Measurements from ENCODE around the gene ADAM8.
A peak's percentile ranks its signal among the peaks of the same experiment; 100 is the strongest.

The ADAM8 gene

GRCh38 chr10:133249975-133250754 is 26.5 kb downstream of the ADAM8 start:
- Mint-ChIP-seq H3K27me3 (ENCODE audit: low read depth) (peaks cover 4% of the 10 kb centered on the region), H3K4me1 (ENCODE audit: low read depth) (peaks cover 3% of the 10 kb centered on the region), H3K9me3 (no peaks in the 10 kb centered on the region), H3K4me3 (no peak overlapping the region), H3K36me3 (ENCODE audit: low read depth) (no peaks in the 10 kb centered on the region), H3K27ac (peak overlapping the region; percentile 1)
- no peak for DNase-seq (ENCODE audit: low spot score)

GRCh38 chr10:133249094-133249780 is 27.4 kb downstream of the ADAM8 start:
- no peak overlapping the region for H3K4me3 Mint-ChIP-seq
- peaks cover 4% of the 10 kb centered on the region for H3K27me3 Mint-ChIP-seq (ENCODE audit: low read depth)
- DNase-seq (ENCODE audit: low spot score) = no peak
- H3K4me1 Mint-ChIP-seq (ENCODE audit: low read depth) = peaks cover 3% of the 10 kb centered on the region
- H3K9me3 Mint-ChIP-seq = no peaks in the 10 kb centered on the region
- H3K27ac Mint-ChIP-seq = no peak overlapping the region
- H3K36me3 Mint-ChIP-seq (ENCODE audit: low read depth) = no peaks in the 10 kb centered on the region

- H3K4me3 Mint-ChIP-seq = no peak overlapping the region
- no peaks in the 10 kb centered on the region for H3K9me3 Mint-ChIP-seq
- no peak overlapping the region for H3K27ac Mint-ChIP-seq
- DNase-seq (ENCODE audit: low spot score) = no peak
- H3K27me3 Mint-ChIP-seq (ENCODE audit: low read depth) = peaks cover 4% of the 10 kb centered on the region
- no peaks in the 10 kb centered on the region for H3K36me3 Mint-ChIP-seq (ENCODE audit: low read depth)
- peaks cover 3% of the 10 kb centered on the region for H3K4me1 Mint-ChIP-seq (ENCODE audit: low read depth)
These were observed 28.3 kb downstream of the ADAM8 start for GRCh38 chr10:133248334-133248715.

GRCh38 chr10:133247681-133248333 is 28.9 kb downstream of the ADAM8 start:
- no peaks in the 10 kb centered on the region for H3K36me3 Mint-ChIP-seq (ENCODE audit: low read depth)
- no peaks in the 10 kb centered on the region for H3K9me3 Mint-ChIP-seq

GRCh38 chr10:133246236-133246626 is 30.4 kb downstream of the ADAM8 start:
- H3K4me1 Mint-ChIP-seq (ENCODE audit: low read depth) = peaks cover 11% of the 10 kb centered on the region
- no peak overlapping the region for H3K4me3 Mint-ChIP-seq
- no peak for DNase-seq (ENCODE audit: low spot score)
- H3K27ac Mint-ChIP-seq = no peak overlapping the region
- no peaks in the 10 kb centered on the region for H3K9me3 Mint-ChIP-seq
- H3K27me3 Mint-ChIP-seq (ENCODE audit: low read depth) = peaks cover 18% of the 10 kb centered on the region
- H3K36me3 Mint-ChIP-seq (ENCODE audit: low read depth) = no peaks in the 10 kb centered on the region

More at GRCh38 chr10:133247681-133248333, 28.9 kb downstream of the ADAM8 start:
- Mint-ChIP-seq H3K27me3 (ENCODE audit: low read depth) (peaks cover 8% of the 10 kb centered on the region), H3K27ac (no peak overlapping the region), H3K4me3 (no peak overlapping the region), H3K4me1 (ENCODE audit: low read depth) (peaks cover 3% of the 10 kb centered on the region)
- no peak for DNase-seq (ENCODE audit: low spot score)

- no peaks in the 10 kb centered on the region for H3K36me3 Mint-ChIP-seq (ENCODE audit: low read depth)
- no peak for DNase-seq (ENCODE audit: low spot score)
- peaks cover 24% of the 10 kb centered on the region for H3K27me3 Mint-ChIP-seq (ENCODE audit: low read depth)
- H3K9me3 Mint-ChIP-seq = no peaks in the 10 kb centered on the region
- no peak overlapping the region for H3K4me3 Mint-ChIP-seq
- peaks cover 16% of the 10 kb centered on the region for H3K4me1 Mint-ChIP-seq (ENCODE audit: low read depth)
- no peak overlapping the region for H3K27ac Mint-ChIP-seq
These were observed 31.0 kb downstream of the ADAM8 start for GRCh38 chr10:133245439-133246235.

- Mint-ChIP-seq H3K4me1 (ENCODE audit: low read depth) (peaks cover 17% of the 10 kb centered on the region), H3K27me3 (ENCODE audit: low read depth) (peaks cover 32% of the 10 kb centered on the region), H3K36me3 (ENCODE audit: low read depth) (no peaks in the 10 kb centered on the region), H3K9me3 (no peaks in the 10 kb centered on the region), H3K27ac (no peak overlapping the region), H3K4me3 (no peak overlapping the region)
- DNase-seq (ENCODE audit: low spot score) = no peak
These were observed 33.1 kb downstream of the ADAM8 start for GRCh38 chr10:133243593-133243992.

- DNase-seq (ENCODE audit: low spot score) = no peak
- no peaks in the 10 kb centered on the region for H3K9me3 Mint-ChIP-seq
- H3K27ac Mint-ChIP-seq = no peak overlapping the region
- H3K4me1 Mint-ChIP-seq (ENCODE audit: low read depth) = peaks cover 17% of the 10 kb centered on the region
- peak overlapping the region; percentile 14 for H3K4me3 Mint-ChIP-seq
- H3K36me3 Mint-ChIP-seq (ENCODE audit: low read depth) = no peaks in the 10 kb centered on the region
- peaks cover 37% of the 10 kb centered on the region for H3K27me3 Mint-ChIP-seq (ENCODE audit: low read depth)
These were observed 33.9 kb downstream of the ADAM8 start for GRCh38 chr10:133242611-133243356.

GRCh38 chr10:133241501-133242205 is 35.0 kb downstream of the ADAM8 start:
- H3K27ac Mint-ChIP-seq = no peak overlapping the region
- H3K36me3 Mint-ChIP-seq (ENCODE audit: low read depth) = no peaks in the 10 kb centered on the region
- H3K9me3 Mint-ChIP-seq = no peaks in the 10 kb centered on the region
- peaks cover 40% of the 10 kb centered on the region for H3K27me3 Mint-ChIP-seq (ENCODE audit: low read depth)
- peak overlapping the region; percentile 81 for H3K4me3 Mint-ChIP-seq
- H3K4me1 Mint-ChIP-seq (ENCODE audit: low read depth) = peaks cover 14% of the 10 kb centered on the region
- no peak for DNase-seq (ENCODE audit: low spot score)

GRCh38 chr10:133239990-133240389 is 36.7 kb downstream of the ADAM8 start:
- Mint-ChIP-seq H3K27me3 (ENCODE audit: low read depth) (peaks cover 46% of the 10 kb centered on the region), H3K4me3 (no peak overlapping the region)

GRCh38 chr10:133238466-133238804 is 38.2 kb downstream of the ADAM8 start:
- no peak for DNase-seq (ENCODE audit: low spot score)
- H3K4me3 Mint-ChIP-seq = no peak overlapping the region
- no peaks in the 10 kb centered on the region for H3K36me3 Mint-ChIP-seq (ENCODE audit: low read depth)
- H3K4me1 Mint-ChIP-seq (ENCODE audit: low read depth) = peaks cover 17% of the 10 kb centered on the region
- H3K27ac Mint-ChIP-seq = no peak overlapping the region
- H3K9me3 Mint-ChIP-seq = no peaks in the 10 kb centered on the region
- peaks cover 60% of the 10 kb centered on the region for H3K27me3 Mint-ChIP-seq (ENCODE audit: low read depth)

More at GRCh38 chr10:133239990-133240389, 36.7 kb downstream of the ADAM8 start:
- H3K4me1 Mint-ChIP-seq (ENCODE audit: low read depth) = peaks cover 15% of the 10 kb centered on the region
- H3K36me3 Mint-ChIP-seq (ENCODE audit: low read depth) = no peaks in the 10 kb centered on the region
- no peak overlapping the region for H3K27ac Mint-ChIP-seq
- H3K9me3 Mint-ChIP-seq = no peaks in the 10 kb centered on the region
- DNase-seq (ENCODE audit: low spot score) = no peak

GRCh38 chr10:133237588-133238465 is 38.8 kb downstream of the ADAM8 start, which contains the start of gene VENTX:
Gene VENTX, plus strand, starts transcription at chr10:133237855. Its CDS starts 60 bp downstream, at chr10:133237915.
- Mint-ChIP-seq H3K27ac (no peak within 1 kb of the TSS), H3K4me1 (ENCODE audit: low read depth) (peaks cover 17% of the 10 kb centered on the region), H3K27me3 (ENCODE audit: low read depth) (peaks cover 62% of the 10 kb centered on the region), H3K4me3 (no peak within 1 kb of the TSS), H3K36me3 (ENCODE audit: low read depth) (no peaks in the 10 kb centered on the region), H3K9me3 (no peaks in the 10 kb centered on the region)
- DNase-seq (ENCODE audit: low spot score) = no peak
